K562 (cell line): ENCODE results near the gene GFAP.

ENCODE experiments used
- CEBPZ ChIP-seq: fragments of 150-350 bp; IDR thresholded peaks from 2 replicates; pipeline ENCODE4 v1.6.1; 2014; ENCODE audit warnings: low read depth, mild to moderate bottlenecking, low read length, borderline replicate concordance
- E2F1 ChIP-seq: sonication (generic); formaldehyde crosslinking; IDR thresholded peaks from 2 replicates; pipeline ENCODE4 v1.8.1; 2023; ENCODE audit warnings: mild to moderate bottlenecking, missing genetic modification reagents, moderate library complexity
- NCOA2 ChIP-seq, 2 experiments: fragments of 450-650 bp; IDR thresholded peaks; 2 replicates each; pipeline ENCODE4 v1.6.1; 2018; ENCODE audit warnings: mild to moderate bottlenecking in 2 of 2, moderate library complexity in 1 of 2; ENCODE audit not compliant: partially characterized antibody in 2 of 2
- SIN3A ChIP-seq, 2 experiments: fragments of 150-350 bp in 1 of 2; IDR thresholded peaks; 2 replicates each; pipeline ENCODE4 v1.6.1; 2011 to 2016; ENCODE audit warnings: borderline replicate concordance in 2 of 2, low read depth in 2 of 2, low read length in 2 of 2, mild to moderate bottlenecking in 2 of 2, moderate library complexity in 2 of 2; ENCODE audit not compliant: control insufficient read depth in 1 of 2
- SMC3 ChIP-seq: conservative IDR thresholded peaks from 2 replicates; pipeline ENCODE4 v1.6.1; 2011; ENCODE audit warnings: low read depth, low read length, improper control_type of control experiment; ENCODE audit not compliant: insufficient read depth
- ZKSCAN1 ChIP-seq: fragments of 150-350 bp; IDR thresholded peaks from 2 replicates; pipeline ENCODE4 v1.6.1; 2016; ENCODE audit warnings: low read depth, low read length
- ZNF133 ChIP-seq: fragments of 250-450 bp; sonication (Bioruptor Pico); IDR thresholded peaks from 2 replicates; pipeline ENCODE4 v1.4.0; 2020; ENCODE audit warnings: mild to moderate bottlenecking
- ZNF274 ChIP-seq: IDR thresholded peaks from 2 replicates; pipeline ENCODE4 v1.6.1; 2011; ENCODE audit warnings: low read depth, mild to moderate bottlenecking, low read length, moderate library complexity, borderline replicate concordance
- TF ChIP-seq, protein P1 (sequence below), 3 experiments: IDR thresholded peaks in 2 of 3; conservative IDR thresholded peaks in 1 of 3; 2 replicates each; pipeline ENCODE4 v1.5.1; 2011 to 2012; ENCODE audit warnings: low read length in 3 of 3, mild to moderate bottlenecking in 3 of 3, control low read depth in 2 of 3, improper control_type of control experiment in 1 of 3, inconsistent platforms in 1 of 3, low read depth in 1 of 3, mixed read lengths in 1 of 3, moderate library complexity in 1 of 3; ENCODE audit not compliant: insufficient read depth in 2 of 3

- TF ChIP-seq, protein P1, sequence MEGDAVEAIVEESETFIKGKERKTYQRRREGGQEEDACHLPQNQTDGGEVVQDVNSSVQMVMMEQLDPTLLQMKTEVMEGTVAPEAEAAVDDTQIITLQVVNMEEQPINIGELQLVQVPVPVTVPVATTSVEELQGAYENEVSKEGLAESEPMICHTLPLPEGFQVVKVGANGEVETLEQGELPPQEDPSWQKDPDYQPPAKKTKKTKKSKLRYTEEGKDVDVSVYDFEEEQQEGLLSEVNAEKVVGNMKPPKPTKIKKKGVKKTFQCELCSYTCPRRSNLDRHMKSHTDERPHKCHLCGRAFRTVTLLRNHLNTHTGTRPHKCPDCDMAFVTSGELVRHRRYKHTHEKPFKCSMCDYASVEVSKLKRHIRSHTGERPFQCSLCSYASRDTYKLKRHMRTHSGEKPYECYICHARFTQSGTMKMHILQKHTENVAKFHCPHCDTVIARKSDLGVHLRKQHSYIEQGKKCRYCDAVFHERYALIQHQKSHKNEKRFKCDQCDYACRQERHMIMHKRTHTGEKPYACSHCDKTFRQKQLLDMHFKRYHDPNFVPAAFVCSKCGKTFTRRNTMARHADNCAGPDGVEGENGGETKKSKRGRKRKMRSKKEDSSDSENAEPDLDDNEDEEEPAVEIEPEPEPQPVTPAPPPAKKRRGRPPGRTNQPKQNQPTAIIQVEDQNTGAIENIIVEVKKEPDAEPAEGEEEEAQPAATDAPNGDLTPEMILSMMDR (IDR thresholded peaks at IDR 0.05 in 2 of 3, conservative IDR thresholded peaks at IDR 0.05 in 1 of 3; ENCODE audit: insufficient read depth in 2 of 3, low read depth in 1 of 3, low read length in 3 of 3) = no peak
- TF ChIP-seq SIN3A (IDR thresholded peaks at IDR 0.05; ENCODE audit: borderline replicate concordance in 2 of 2, control insufficient read depth in 1 of 2, low read depth in 2 of 2, low read length in 2 of 2) (no peak), E2F1 (no peak), CEBPZ (no peak), ZNF133 (CRISPR knock-in tag) (no peak), NCOA2 (IDR thresholded peaks at IDR 0.05; ENCODE audit: partially characterized antibody in 2 of 2) (no peak), ZKSCAN1 (no peak), SMC3 (no peak), ZNF274 (no peak)
Measured at GRCh38 chr17:44864831-44865230, 50.5 kb downstream of the GFAP start.
